DND-41 (cell line): ENCODE results near the gene AVP.

ENCODE experiments used
- CTCF ChIP-seq: IDR thresholded peaks from 2 replicates; pipeline ENCODE4 v1.5.1; 2012; ENCODE audit warnings: borderline replicate concordance, low read length, moderate library complexity, mild to moderate bottlenecking; ENCODE audit not compliant: poor library complexity, severe bottlenecking; ENCODE audit errors: extremely low read depth
- EZH2 ChIP-seq: IDR thresholded peaks from 3 replicates; pipeline ENCODE4 v1.6.1; 2012; ENCODE audit warnings: borderline replicate concordance, low read depth, mild to moderate bottlenecking, moderate library complexity, low read length, inconsistent platforms; ENCODE audit not compliant: severe bottlenecking

GRCh38 chr20:3051385-3052019 lies 33.0 kb downstream of the AVP start:
- no peak for TF ChIP-seq CTCF
- no peak for TF ChIP-seq EZH2
